Stimulated activated naive B cell treated with anti-CD40 and anti-IgM and Interleukin-4, amounts not matched to agents 10 μg/mL and 1 μg/mL and 100 μg/mL, for 72 hours (primary cell): ENCODE measurements around the gene CD180.
A peak's percentile ranks its signal among the peaks of the same experiment; 100 is the strongest.

Source experiments
- ATAC-seq, 2 donors: fragments of 150-1000 bp; cut with Tn5 transposase; replicated peaks; 2 replicates each; pipeline ENCODE4 v1.10.0; 2021; ENCODE audit warnings: moderate library complexity in 1 of 2
- DNase-seq: peaks from one replicate; pipeline ENCODE4 v3.0.0; 2021
- H3K27ac Mint-ChIP-seq: one replicate; pipeline ENCODE4 v1.8.0; 2022; ENCODE audit warnings: mild to moderate bottlenecking, mixed read lengths
- H3K27me3 Mint-ChIP-seq, 2 donors: one replicate each; pipeline ENCODE4 v1.8.0; 2022; ENCODE audit warnings: mixed read lengths in 2 of 2
- H3K36me3 Mint-ChIP-seq, 2 donors: one replicate each; pipeline ENCODE4 v1.8.0; 2022; ENCODE audit warnings: mixed read lengths in 2 of 2, mild to moderate bottlenecking in 1 of 2
- H3K4me1 Mint-ChIP-seq, 2 donors: one replicate each; pipeline ENCODE4 v1.8.0; 2022; ENCODE audit warnings: mixed read lengths in 2 of 2, mild to moderate bottlenecking in 1 of 2
- H3K4me3 Mint-ChIP-seq, 2 donors: one replicate each; pipeline ENCODE4 v1.8.0; 2022; ENCODE audit warnings: mild to moderate bottlenecking in 2 of 2, mixed read lengths in 2 of 2, moderate library complexity in 1 of 2
- H3K9me3 Mint-ChIP-seq, 2 donors: one replicate each; pipeline ENCODE4 v1.8.0; 2022; ENCODE audit warnings: mixed read lengths in 2 of 2, mild to moderate bottlenecking in 1 of 2

CD180 gene

DNA sequence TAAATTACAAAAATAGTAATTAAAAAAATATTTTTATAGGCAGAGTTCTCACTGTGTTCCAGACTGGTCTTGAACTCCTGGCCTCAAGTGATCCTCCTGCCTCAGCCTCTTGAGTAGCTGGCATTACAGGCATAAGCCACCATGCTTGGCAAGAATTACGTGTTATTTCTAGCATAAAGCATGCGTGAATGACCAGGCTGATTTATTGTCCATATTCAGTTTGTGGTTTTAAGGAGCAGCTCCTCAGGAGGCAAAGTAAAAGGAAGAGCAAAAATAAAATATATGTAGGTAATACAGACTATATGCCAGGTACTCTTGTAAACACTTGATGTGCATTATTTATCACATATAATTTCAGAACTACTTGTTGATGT lies 7.1 kb upstream of the CD180 start:
- H3K9me3 Mint-ChIP-seq, result peaks cover 0 to 4% of the 10 kb centered on the region in 2 donors
- H3K27ac Mint-ChIP-seq, result peak overlapping the region; percentile 96
- ATAC-seq, result no peak
- DNase-seq, result no peak
- peaks cover 3 to 7% of the 10 kb centered on the region in 2 donors for H3K36me3 Mint-ChIP-seq
- H3K27me3 Mint-ChIP-seq, result no peaks in the 10 kb centered on the region
- peak overlapping the region; percentile 57 to 70 for H3K4me3 Mint-ChIP-seq
- H3K4me1 Mint-ChIP-seq, result peaks cover 64 to 88% of the 10 kb centered on the region in 2 donors

DNA sequence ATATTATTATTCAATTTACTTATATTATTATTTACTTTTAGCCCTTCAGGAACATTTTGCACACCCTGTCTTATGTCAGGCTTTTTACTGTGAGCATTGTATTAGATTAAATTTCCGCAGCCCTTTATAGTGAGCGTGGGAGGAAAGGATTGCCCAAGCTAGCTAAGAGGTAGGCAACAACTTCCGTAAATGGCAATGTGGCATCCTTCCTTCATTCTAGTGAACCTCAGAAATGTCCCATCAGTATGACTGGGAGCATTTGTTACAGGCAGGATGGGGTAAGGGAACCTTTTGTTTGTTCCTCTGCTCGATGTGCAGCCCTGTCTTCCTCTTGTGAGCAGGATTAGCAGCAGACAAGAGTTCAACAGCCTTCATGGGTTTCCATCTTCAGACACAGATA lies 6.2 kb upstream of the CD180 start:
- H3K27ac Mint-ChIP-seq, result peak overlapping the region; percentile 85
- no peak for DNase-seq

GRCh38 chr5:67201897-67202549 lies 5.4 kb upstream of the CD180 start:
- ATAC-seq (peak; percentile 15 to 23), DNase-seq (no peak)
- peak overlapping the region in 1 of 2 donors; percentile 32 for H3K4me3 Mint-ChIP-seq
- H3K4me1 Mint-ChIP-seq, result peaks cover 62 to 89% of the 10 kb centered on the region in 2 donors
- H3K27ac Mint-ChIP-seq, result peak overlapping the region; percentile 79
- peaks cover 3 to 7% of the 10 kb centered on the region in 2 donors for H3K36me3 Mint-ChIP-seq
- no peaks in the 10 kb centered on the region for H3K27me3 Mint-ChIP-seq
- peaks cover 0 to 4% of the 10 kb centered on the region in 2 donors for H3K9me3 Mint-ChIP-seq

More for the DNA sequence above, 6.2 kb upstream of the CD180 start:
- Mint-ChIP-seq H3K4me3 (no peak overlapping the region), H3K36me3 (peaks cover 3 to 7% of the 10 kb centered on the region in 2 donors), H3K27me3 (no peaks in the 10 kb centered on the region), H3K4me1 (peaks cover 62 to 91% of the 10 kb centered on the region in 2 donors), H3K9me3 (peaks cover 0 to 4% of the 10 kb centered on the region in 2 donors)
- peak; percentile 12 to 19 for ATAC-seq

- Mint-ChIP-seq H3K27ac (peak overlapping the region; percentile 43), H3K36me3 (peaks cover 3 to 7% of the 10 kb centered on the region in 2 donors), H3K27me3 (no peaks in the 10 kb centered on the region), H3K4me1 (peaks cover 58 to 83% of the 10 kb centered on the region in 2 donors), H3K9me3 (peaks cover 0 to 4% of the 10 kb centered on the region in 2 donors), H3K4me3 (peak overlapping the region in 1 of 2 donors; percentile 61)
- DNase-seq (no peak), ATAC-seq (no peak)
Measured at GRCh38 chr5:67200809-67201562, 4.4 kb upstream of the CD180 start.

DNA sequence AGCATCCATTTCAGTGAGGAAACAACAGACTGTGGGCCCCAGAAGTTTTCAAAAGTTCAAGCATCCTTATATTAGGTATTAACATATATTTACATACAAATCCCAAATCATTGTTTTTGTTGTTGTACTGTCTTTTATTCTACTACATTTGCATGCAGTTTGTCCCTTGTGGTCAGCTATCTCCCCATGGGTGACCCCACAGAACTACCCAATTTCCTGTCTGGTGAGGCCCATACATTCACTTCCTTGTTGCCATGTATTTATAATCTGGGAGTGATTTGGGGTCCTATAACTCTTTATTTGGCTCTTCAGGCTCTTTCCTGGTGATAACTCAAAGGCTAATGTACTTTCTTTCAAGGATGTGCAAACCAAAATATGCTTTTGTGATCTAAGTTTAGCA lies 3.3 kb upstream of the CD180 start:
- peaks cover 10 to 17% of the 10 kb centered on the region in 2 donors for H3K36me3 Mint-ChIP-seq
- H3K4me3 Mint-ChIP-seq, result peak overlapping the region in 1 of 2 donors; percentile 37
- H3K9me3 Mint-ChIP-seq, result peaks cover 0 to 2% of the 10 kb centered on the region in 2 donors
- H3K27ac Mint-ChIP-seq, result no peak overlapping the region
- H3K4me1 Mint-ChIP-seq, result peaks cover 54 to 79% of the 10 kb centered on the region in 2 donors
- DNase-seq, result no peak
- no peak for ATAC-seq
- H3K27me3 Mint-ChIP-seq, result no peaks in the 10 kb centered on the region

DNA sequence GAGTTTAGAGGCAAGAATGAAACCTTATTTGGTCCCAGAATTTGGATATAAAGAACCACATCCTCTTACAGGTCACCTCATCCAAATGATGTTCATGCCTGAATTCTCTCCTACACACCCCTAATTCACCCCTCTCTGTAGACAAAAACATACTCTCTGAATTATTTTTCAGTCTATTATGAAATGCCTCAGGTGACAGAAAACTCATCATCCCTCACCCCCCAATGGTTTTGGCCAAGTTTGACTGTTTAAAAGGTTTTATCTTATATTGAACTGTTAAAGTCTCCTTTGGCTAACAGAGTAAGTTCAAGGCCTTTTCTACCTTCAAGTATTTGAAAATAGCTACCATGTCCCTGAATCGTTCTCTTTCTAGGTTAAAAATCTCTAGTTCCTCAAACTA lies 2.3 kb upstream of the CD180 start:
- Mint-ChIP-seq H3K9me3 (peaks cover 0 to 2% of the 10 kb centered on the region in 2 donors), H3K36me3 (peaks cover 20 to 24% of the 10 kb centered on the region in 2 donors), H3K27ac (peak overlapping the region; percentile 80), H3K4me3 (peak overlapping the region in 1 of 2 donors; percentile 17), H3K4me1 (peaks cover 52 to 79% of the 10 kb centered on the region in 2 donors), H3K27me3 (no peaks in the 10 kb centered on the region)
- DNase-seq (no peak), ATAC-seq (no peak)

- no peaks in the 10 kb centered on the region for H3K27me3 Mint-ChIP-seq
- ATAC-seq, result peak in 1 of 2 donors; percentile 4
- H3K4me1 Mint-ChIP-seq, result peaks cover 57 to 85% of the 10 kb centered on the region in 2 donors
- peak overlapping the region; percentile 94 for H3K27ac Mint-ChIP-seq
- no peak for DNase-seq
- H3K4me3 Mint-ChIP-seq, result peak overlapping the region in 1 of 2 donors; percentile 93
- peaks cover 26 to 33% of the 10 kb centered on the region in 2 donors for H3K36me3 Mint-ChIP-seq
- H3K9me3 Mint-ChIP-seq, result peaks cover under 1 to 6% of the 10 kb centered on the region in 2 donors
Measured at GRCh38 chr5:67197536-67197935, 937 bp upstream of the CD180 start.

DNA sequence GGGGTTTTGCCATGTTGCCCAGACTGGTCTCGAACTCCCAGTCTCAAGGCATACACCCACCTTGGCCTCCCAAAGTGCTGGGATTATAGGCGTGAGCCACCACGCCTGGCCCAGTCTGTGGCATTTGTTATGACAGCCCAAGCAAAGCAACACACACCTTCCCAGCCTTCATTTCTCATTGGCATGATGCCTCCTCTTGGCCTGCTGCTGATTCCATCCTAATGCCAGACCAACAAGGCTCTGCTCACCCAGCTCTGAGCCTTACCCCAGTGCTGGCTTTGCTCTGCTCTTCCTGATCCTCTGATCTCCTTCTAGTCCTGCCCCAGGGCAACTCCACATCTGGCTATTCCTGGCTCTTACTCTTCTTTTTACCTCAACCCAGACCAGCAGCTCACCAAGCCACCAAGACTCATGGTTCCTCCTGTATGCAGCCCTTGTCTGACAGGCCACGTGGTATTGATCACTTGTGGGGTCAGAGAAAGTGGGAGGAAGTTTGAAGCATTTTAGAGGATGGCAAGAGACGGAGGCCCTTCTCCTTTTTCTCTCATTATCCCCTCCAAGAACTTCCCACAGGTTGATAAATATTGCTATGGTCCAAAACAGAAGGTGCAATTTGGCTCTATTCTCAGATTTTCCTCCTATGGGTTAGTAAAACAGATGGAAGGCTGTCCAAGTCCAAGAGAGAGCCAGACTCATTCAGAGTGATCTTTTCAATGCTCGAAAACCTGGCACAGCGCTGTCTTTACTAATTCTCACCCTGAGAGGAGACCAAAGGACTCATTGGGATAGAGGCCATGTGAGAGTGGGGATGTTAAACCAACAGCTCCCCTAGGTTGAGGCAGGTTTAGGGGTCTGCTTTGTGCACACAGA lies 958 bp downstream of the CD180 start:
- Mint-ChIP-seq H3K4me3 (peak overlapping the region; percentile 89 to 93), H3K27ac (peak overlapping the region; percentile 94), H3K4me1 (peaks cover 58 to 86% of the 10 kb centered on the region in 2 donors), H3K36me3 (peaks cover 42 to 48% of the 10 kb centered on the region in 2 donors), H3K9me3 (peaks cover 8% of the 10 kb centered on the region in 2 donors), H3K27me3 (no peaks in the 10 kb centered on the region)
- DNase-seq, result no peak
- ATAC-seq, result peak; percentile 32 to 37

GRCh38 chr5:67194166-67194565 lies 2.4 kb downstream of the CD180 start:
- peaks cover 8% of the 10 kb centered on the region in 2 donors for H3K9me3 Mint-ChIP-seq
- H3K27me3 Mint-ChIP-seq, result no peaks in the 10 kb centered on the region
- ATAC-seq (peak; percentile 12 to 28), DNase-seq (no peak)
- peaks cover 63 to 88% of the 10 kb centered on the region in 2 donors for H3K4me1 Mint-ChIP-seq
- H3K4me3 Mint-ChIP-seq, result peak overlapping the region; percentile 89 to 93
- H3K36me3 Mint-ChIP-seq, result peaks cover 56 to 57% of the 10 kb centered on the region in 2 donors
- H3K27ac Mint-ChIP-seq, result peak overlapping the region; percentile 94

DNA sequence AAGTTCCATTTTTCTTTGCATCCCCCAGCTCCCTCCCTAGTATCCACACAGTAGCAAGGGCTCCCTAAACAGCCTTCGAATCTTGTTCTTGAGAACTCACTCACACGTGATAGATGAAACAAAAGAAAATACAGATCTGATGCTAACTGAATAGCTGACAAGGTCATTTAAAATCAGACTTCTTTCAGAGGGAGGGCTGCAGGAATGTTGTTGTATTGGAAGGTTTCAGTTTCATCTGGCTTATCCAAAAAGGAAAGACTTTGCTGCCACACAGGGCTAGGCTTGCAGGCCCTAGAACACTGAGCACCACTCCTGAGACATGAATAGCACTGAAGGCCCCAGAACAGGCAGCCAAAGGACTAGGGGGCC lies 3.2 kb downstream of the CD180 start:
- peaks cover 65 to 88% of the 10 kb centered on the region in 2 donors for H3K4me1 Mint-ChIP-seq
- H3K4me3 Mint-ChIP-seq, result peak overlapping the region; percentile 89 to 93
- DNase-seq, result no peak
- peaks cover 8% of the 10 kb centered on the region in 2 donors for H3K9me3 Mint-ChIP-seq
- H3K27me3 Mint-ChIP-seq, result no peaks in the 10 kb centered on the region
- H3K27ac Mint-ChIP-seq, result peak overlapping the region; percentile 94
- peak; percentile 19 to 20 for ATAC-seq
- H3K36me3 Mint-ChIP-seq, result peaks cover 61 to 64% of the 10 kb centered on the region in 2 donors

GRCh38 chr5:67192719-67193438 lies 3.7 kb downstream of the CD180 start:
- Mint-ChIP-seq H3K9me3 (peaks cover 8% of the 10 kb centered on the region in 2 donors), H3K27me3 (no peaks in the 10 kb centered on the region), H3K4me1 (peaks cover 67 to 88% of the 10 kb centered on the region in 2 donors), H3K27ac (peak overlapping the region; percentile 94), H3K36me3 (peaks cover 65 to 68% of the 10 kb centered on the region in 2 donors), H3K4me3 (peak overlapping the region; percentile 89 to 93)
- DNase-seq (no peak), ATAC-seq (peak; percentile 74 to 77)

- ATAC-seq (no peak), DNase-seq (no peak)
- Mint-ChIP-seq H3K9me3 (peaks cover 11 to 13% of the 10 kb centered on the region in 2 donors), H3K4me3 (peak overlapping the region; percentile 65 to 93), H3K36me3 (peaks cover 83 to 86% of the 10 kb centered on the region in 2 donors), H3K27me3 (no peaks in the 10 kb centered on the region), H3K4me1 (peaks cover 65 to 95% of the 10 kb centered on the region in 2 donors), H3K27ac (peak overlapping the region; percentile 75)
Measured at GRCh38 chr5:67190861-67191260, 5.7 kb downstream of the CD180 start.

GRCh38 chr5:67190410-67190809 lies 6.2 kb downstream of the CD180 start:
- H3K27me3 Mint-ChIP-seq, result no peaks in the 10 kb centered on the region

More at GRCh38 chr5:67190410-67190809, 6.2 kb downstream of the CD180 start:
- Mint-ChIP-seq H3K9me3 (peaks cover 11 to 13% of the 10 kb centered on the region in 2 donors), H3K4me1 (peaks cover 62 to 92% of the 10 kb centered on the region in 2 donors), H3K36me3 (peaks cover 78 to 82% of the 10 kb centered on the region in 2 donors), H3K27ac (peak overlapping the region; percentile 75), H3K4me3 (peak overlapping the region; percentile 65 to 93)
- DNase-seq (no peak), ATAC-seq (no peak)
